ENCODE measurements around the gene CNR2.
"Not testable (repeated sequence)": the region's sequence is repeated elsewhere in the genome, so short reads cannot be mapped to it uniquely, and the experiment has no call there.

The CNR2 gene

GRCh38 chr1:23903754-23904153, 9.4 kb downstream of the CNR2 start:
- H3K9ac ChIP-seq (ENCODE audit: low read length), result no peak overlapping the region
- no peaks in the 10 kb centered on the region for H3K36me3 ChIP-seq (replicated peaks; ENCODE audit: insufficient read depth, low read length)
- no peaks in the 10 kb centered on the region for H4K20me1 ChIP-seq (ENCODE audit: insufficient read depth, low read length)
- peaks cover 8% of the 10 kb centered on the region; the same call in 1 of the 2 replicates for H3K4me1 ChIP-seq (ENCODE audit: low read length)
- no peaks in the 10 kb centered on the region for H3K27me3 ChIP-seq (replicated peaks; ENCODE audit: insufficient read depth, low read length)
- TF ChIP-seq EZH2 (optimal IDR thresholded peaks at IDR 0.05; ENCODE audit: low read depth, low read length) (no peak), CTCF (IDR thresholded peaks at IDR 0.05; ENCODE audit: low read length) (no peak), EZH2phosphoT487 (IDR thresholded peaks at IDR 0.05; ENCODE audit: low read length) (no peak)
- no peak overlapping the region for H3K27ac ChIP-seq (ENCODE audit: low read length)
- no peak for DNase-seq
- H3F3A ChIP-seq (ENCODE audit: insufficient read depth, low read length), result no peaks in the 10 kb centered on the region
- H3K9me3 ChIP-seq (replicated peaks; ENCODE audit: insufficient read depth, low read length), result no peaks in the 10 kb centered on the region
- H2AFZ ChIP-seq (ENCODE audit: low read length), result no peak overlapping the region
- H3K4me3 ChIP-seq (ENCODE audit: low read length), result no peak overlapping the region
- H3K79me2 ChIP-seq (ENCODE audit: low read length), result no peaks in the 10 kb centered on the region
- no peak overlapping the region for H3K4me2 ChIP-seq (ENCODE audit: low read depth, low read length)
- no peaks in the 10 kb centered on the region for H3K9me2 ChIP-seq (replicated peaks; ENCODE audit: insufficient read depth, low read length)

GRCh38 chr1:23902321-23903278, 10.6 kb downstream of the CNR2 start:
- H2AFZ ChIP-seq (ENCODE audit: low read length), result no peak overlapping the region
- DNase-seq, result no peak
- no peak overlapping the region for H3K4me2 ChIP-seq (ENCODE audit: low read depth, low read length)
- H3K4me1 ChIP-seq (ENCODE audit: low read length), result peaks cover 8% of the 10 kb centered on the region; the same call in 1 of the 2 replicates
- TF ChIP-seq EZH2 (optimal IDR thresholded peaks at IDR 0.05; ENCODE audit: low read depth, low read length) (no peak), CTCF (IDR thresholded peaks at IDR 0.05; ENCODE audit: low read length) (no peak), EZH2phosphoT487 (IDR thresholded peaks at IDR 0.05; ENCODE audit: low read length) (no peak)
- no peaks in the 10 kb centered on the region for H4K20me1 ChIP-seq (ENCODE audit: insufficient read depth, low read length)
- H3K79me2 ChIP-seq (ENCODE audit: low read length), result no peaks in the 10 kb centered on the region
- no peaks in the 10 kb centered on the region for H3K27me3 ChIP-seq (replicated peaks; ENCODE audit: insufficient read depth, low read length)
- H3K4me3 ChIP-seq (ENCODE audit: low read length), result no peak overlapping the region
- H3K9me2 ChIP-seq (replicated peaks; ENCODE audit: insufficient read depth, low read length), result no peaks in the 10 kb centered on the region
- no peaks in the 10 kb centered on the region for H3K36me3 ChIP-seq (replicated peaks; ENCODE audit: insufficient read depth, low read length)
- no peak overlapping the region for H3K27ac ChIP-seq (ENCODE audit: low read length)
- no peaks in the 10 kb centered on the region for H3F3A ChIP-seq (ENCODE audit: insufficient read depth, low read length)
- no peak overlapping the region for H3K9ac ChIP-seq (ENCODE audit: low read length)
- H3K9me3 ChIP-seq (replicated peaks; ENCODE audit: insufficient read depth, low read length), result no peaks in the 10 kb centered on the region

- H3K27ac ChIP-seq (ENCODE audit: low read length); H4K20me1 ChIP-seq (ENCODE audit: insufficient read depth, low read length); H3K79me2 ChIP-seq (ENCODE audit: low read length); H3K9ac ChIP-seq (ENCODE audit: low read length); H3K4me3 ChIP-seq (ENCODE audit: low read length); H3F3A ChIP-seq (ENCODE audit: insufficient read depth, low read length); H2AFZ ChIP-seq (ENCODE audit: low read length); H3K9me2 ChIP-seq (replicated peaks; ENCODE audit: insufficient read depth, low read length); DNase-seq; H3K4me1 ChIP-seq (ENCODE audit: low read length); H3K27me3 ChIP-seq (replicated peaks; ENCODE audit: insufficient read depth, low read length); H3K9me3 ChIP-seq (replicated peaks; ENCODE audit: insufficient read depth, low read length); H3K36me3 ChIP-seq (replicated peaks; ENCODE audit: insufficient read depth, low read length); H3K4me2 ChIP-seq (ENCODE audit: low read depth, low read length): not testable (repeated sequence)
Observed at GRCh38 chr1:23900017-23900416, 13.1 kb downstream of the CNR2 start.

GRCh38 chr1:23899070-23899469, 14.1 kb downstream of the CNR2 start:
- Histone ChIP-seq H3K9me3 (replicated peaks; ENCODE audit: insufficient read depth, low read length) (no peaks in the 10 kb centered on the region), H3K79me2 (ENCODE audit: low read length) (no peaks in the 10 kb centered on the region), H3K4me3 (ENCODE audit: low read length) (no peak overlapping the region), H3F3A (ENCODE audit: insufficient read depth, low read length) (no peaks in the 10 kb centered on the region), H3K9ac (ENCODE audit: low read length) (no peak overlapping the region), H3K36me3 (replicated peaks; ENCODE audit: insufficient read depth, low read length) (no peaks in the 10 kb centered on the region), H3K4me2 (ENCODE audit: low read depth, low read length) (no peak overlapping the region), H3K9me2 (replicated peaks; ENCODE audit: insufficient read depth, low read length) (no peaks in the 10 kb centered on the region), H3K4me1 (ENCODE audit: low read length) (peaks cover 6% of the 10 kb centered on the region; the same call in 1 of the 2 replicates), H4K20me1 (ENCODE audit: insufficient read depth, low read length) (no peaks in the 10 kb centered on the region), H2AFZ (ENCODE audit: low read length) (no peak overlapping the region), H3K27ac (ENCODE audit: low read length) (no peak overlapping the region), H3K27me3 (replicated peaks; ENCODE audit: insufficient read depth, low read length) (no peaks in the 10 kb centered on the region)
- peak; percentile 15 for DNase-seq
- TF ChIP-seq EZH2phosphoT487 (IDR thresholded peaks at IDR 0.05; ENCODE audit: low read length) (no peak), EZH2 (optimal IDR thresholded peaks at IDR 0.05; ENCODE audit: low read depth, low read length) (no peak), CTCF (IDR thresholded peaks at IDR 0.05; ENCODE audit: low read length) (no peak)
